DND-41 (cell line): ENCODE results near the gene AKT1S1.
"Not testable (repeated sequence)": the region's sequence is repeated elsewhere in the genome, so short reads cannot be mapped to it uniquely, and the experiment has no call there.

Experiments used
- ATAC-seq: fragments of 200-7000 bp; cut with Tn5 transposase; 3 replicates; pipeline ENCODE4 v1.9.1; 2021; ENCODE audit warnings: low read depth; ENCODE audit not compliant: insufficient read depth
- DNase-seq: peaks from one replicate; pipeline ENCODE4 v3.0.0-alpha.2; 2020
- H2AFZ ChIP-seq: 2 replicates; pipeline ENCODE4 v1.6.0; 2012; ENCODE audit warnings: low read depth, low read length
- H3K27ac ChIP-seq: 2 replicates; pipeline ENCODE4 v1.5.1; 2012; ENCODE audit warnings: low read length, inconsistent platforms
- H3K27me3 ChIP-seq: fragments of 200-600 bp; sonication (generic); 2 replicates; pipeline ENCODE4 v1.6.0; 2012; ENCODE audit warnings: low read length, mild to moderate bottlenecking, inconsistent platforms; ENCODE audit not compliant: insufficient read depth, poor library complexity
- H3K36me3 ChIP-seq: 2 replicates; pipeline ENCODE4 v1.5.1; 2012; ENCODE audit warnings: low read length, inconsistent platforms; ENCODE audit not compliant: insufficient read depth
- H3K4me1 ChIP-seq: 2 replicates; pipeline ENCODE4 v1.5.1; 2012; ENCODE audit warnings: mild to moderate bottlenecking, low read length; ENCODE audit not compliant: insufficient read depth
- H3K4me2 ChIP-seq: 2 replicates; pipeline ENCODE4 v1.6.0; 2012; ENCODE audit warnings: mild to moderate bottlenecking, moderate library complexity, low read length, inconsistent platforms; ENCODE audit not compliant: insufficient read depth
- H3K4me3 ChIP-seq, 2 experiments: fragments of 200-600 bp in 1 of 2; shearing (Covaris generic) in 1 of 2; 2 replicates each; pipeline ENCODE4 v1.5.1; 2012 to 2016; ENCODE audit warnings: inconsistent platforms in 2 of 2, low read length in 2 of 2, mild to moderate bottlenecking in 2 of 2, low read depth in 1 of 2, moderate library complexity in 1 of 2
- H3K79me2 ChIP-seq: 2 replicates; pipeline ENCODE4 v1.6.0; 2012; ENCODE audit warnings: low read length, inconsistent platforms; ENCODE audit not compliant: insufficient read depth
- H3K9ac ChIP-seq: 2 replicates; pipeline ENCODE4 v1.6.0; 2012; ENCODE audit warnings: low read depth, mild to moderate bottlenecking, inconsistent platforms, low read length, moderate library complexity
- H3K9me3 ChIP-seq: 2 replicates; pipeline ENCODE4 v1.5.1; 2012; ENCODE audit warnings: low read length, moderate library complexity, mild to moderate bottlenecking, inconsistent platforms; ENCODE audit not compliant: insufficient read depth, severe bottlenecking
- H4K20me1 ChIP-seq: 2 replicates; pipeline ENCODE4 v1.6.0; 2012; ENCODE audit warnings: low read length; ENCODE audit not compliant: insufficient read depth
- EZH2 ChIP-seq: IDR thresholded peaks from 3 replicates; pipeline ENCODE4 v1.6.1; 2012; ENCODE audit warnings: borderline replicate concordance, low read depth, mild to moderate bottlenecking, moderate library complexity, low read length, inconsistent platforms; ENCODE audit not compliant: severe bottlenecking
- TF ChIP-seq, protein P1 (sequence below): IDR thresholded peaks from 2 replicates; pipeline ENCODE4 v1.5.1; 2012; ENCODE audit warnings: borderline replicate concordance, low read length, moderate library complexity, mild to moderate bottlenecking; ENCODE audit not compliant: poor library complexity, severe bottlenecking; ENCODE audit errors: extremely low read depth

AKT1S1 gene

GRCh38 chr19:49877020-49877878, at the start of gene AKT1S1, which contains the start of gene TBC1D17:
TSS of gene AKT1S1 (minus strand) at chr19:49877355. CDS start at chr19:49873295, 4,060 bp downstream.
TSS of gene TBC1D17 (plus strand) at chr19:49877702. CDS start at chr19:49877724, 22 bp downstream.
- peaks cover 39% of the 10 kb centered on the region for H3K79me2 ChIP-seq

DNA sequence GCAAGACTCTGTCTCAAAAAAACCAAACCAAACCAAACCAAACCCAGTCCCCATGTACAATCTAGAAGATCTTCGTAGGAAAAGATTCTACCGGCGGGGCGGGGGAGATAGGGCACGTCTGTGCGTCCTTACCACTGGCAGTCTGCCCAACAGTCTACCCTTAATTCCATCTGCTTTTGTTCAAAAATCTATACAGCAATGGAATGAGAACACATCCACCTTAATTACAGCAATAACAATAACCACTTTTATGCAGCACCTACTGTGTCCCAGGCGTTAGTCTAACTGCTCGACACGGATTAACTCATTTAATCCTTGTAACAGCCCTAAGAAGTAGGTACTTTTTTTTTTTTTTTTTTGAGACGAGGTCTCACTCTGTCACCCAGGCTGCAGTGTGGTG, 49.4 kb upstream of the AKT1S1 start:
- peak overlapping the region; percentile 94 for H3K9ac ChIP-seq
- H2AFZ ChIP-seq: no peak overlapping the region
- no peak for ATAC-seq
- no peak for TF ChIP-seq EZH2
- TF ChIP-seq, protein P1, sequence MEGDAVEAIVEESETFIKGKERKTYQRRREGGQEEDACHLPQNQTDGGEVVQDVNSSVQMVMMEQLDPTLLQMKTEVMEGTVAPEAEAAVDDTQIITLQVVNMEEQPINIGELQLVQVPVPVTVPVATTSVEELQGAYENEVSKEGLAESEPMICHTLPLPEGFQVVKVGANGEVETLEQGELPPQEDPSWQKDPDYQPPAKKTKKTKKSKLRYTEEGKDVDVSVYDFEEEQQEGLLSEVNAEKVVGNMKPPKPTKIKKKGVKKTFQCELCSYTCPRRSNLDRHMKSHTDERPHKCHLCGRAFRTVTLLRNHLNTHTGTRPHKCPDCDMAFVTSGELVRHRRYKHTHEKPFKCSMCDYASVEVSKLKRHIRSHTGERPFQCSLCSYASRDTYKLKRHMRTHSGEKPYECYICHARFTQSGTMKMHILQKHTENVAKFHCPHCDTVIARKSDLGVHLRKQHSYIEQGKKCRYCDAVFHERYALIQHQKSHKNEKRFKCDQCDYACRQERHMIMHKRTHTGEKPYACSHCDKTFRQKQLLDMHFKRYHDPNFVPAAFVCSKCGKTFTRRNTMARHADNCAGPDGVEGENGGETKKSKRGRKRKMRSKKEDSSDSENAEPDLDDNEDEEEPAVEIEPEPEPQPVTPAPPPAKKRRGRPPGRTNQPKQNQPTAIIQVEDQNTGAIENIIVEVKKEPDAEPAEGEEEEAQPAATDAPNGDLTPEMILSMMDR: no peak
- H3K27me3 ChIP-seq: no peaks in the 10 kb centered on the region
- H3K4me1 ChIP-seq: peaks cover 89% of the 10 kb centered on the region
- H3K9me3 ChIP-seq: no peaks in the 10 kb centered on the region
- DNase-seq: no peak
- H3K27ac ChIP-seq: peak overlapping the region; percentile 46; the same call in 1 of the 2 replicates
- H4K20me1 ChIP-seq: peaks cover 77% of the 10 kb centered on the region
- H3K36me3 ChIP-seq: peaks cover 86% of the 10 kb centered on the region
- peak overlapping the region; percentile 76 for H3K4me2 ChIP-seq
- H3K4me3 ChIP-seq: peak overlapping the region in 1 of 2 experiments; percentile 97; a peak in 2 of 4 replicates
- peaks cover 99% of the 10 kb centered on the region for H3K79me2 ChIP-seq

More at GRCh38 chr19:49877020-49877878, at the start of gene AKT1S1, which contains the start of gene TBC1D17:
- peak within 1 kb of the TSS; percentile 99 for H3K27ac ChIP-seq
- H3K4me1 ChIP-seq: peaks cover 35% of the 10 kb centered on the region
- ATAC-seq: peak; percentile 74
- H4K20me1 ChIP-seq: no peaks in the 10 kb centered on the region; the same call in 1 of the 2 replicates
- peak within 1 kb of the TSS; percentile 78 to 86 for H3K4me3 ChIP-seq
- H3K27me3 ChIP-seq: no peaks in the 10 kb centered on the region
- TF ChIP-seq, protein P1: no peak
- no peak for TF ChIP-seq EZH2
- H3K36me3 ChIP-seq: peaks cover 39% of the 10 kb centered on the region
- H3K9me3 ChIP-seq: no peaks in the 10 kb centered on the region
- peak within 1 kb of the TSS; percentile 97 for H2AFZ ChIP-seq
- DNase-seq: peak; percentile 99
- H3K4me2 ChIP-seq: peak within 1 kb of the TSS; percentile 98
- H3K9ac ChIP-seq: peak within 1 kb of the TSS; percentile 93

GRCh38 chr19:49925486-49925885, 48.3 kb upstream of the AKT1S1 start:
- Histone ChIP-seq H4K20me1 (peaks cover 77% of the 10 kb centered on the region), H3K27ac (peak overlapping the region; percentile 59), H3K4me3 (peak overlapping the region in 1 of 2 experiments; percentile 37; a peak in 1 of 4 replicates), H3K9ac (peak overlapping the region; percentile 58), H3K79me2 (peaks cover 99% of the 10 kb centered on the region), H3K4me1 (peaks cover 78% of the 10 kb centered on the region), H3K27me3 (no peaks in the 10 kb centered on the region), H2AFZ (no peak overlapping the region), H3K4me2 (peak overlapping the region; percentile 61), H3K36me3 (peaks cover 86% of the 10 kb centered on the region), H3K9me3 (no peaks in the 10 kb centered on the region)
- ATAC-seq (no peak), DNase-seq (no peak)
- TF ChIP-seq, protein P1: no peak
- no peak for TF ChIP-seq EZH2

- H2AFZ ChIP-seq, H3K9me3 ChIP-seq, DNase-seq, ATAC-seq, H3K27me3 ChIP-seq: not testable (repeated sequence)
- peaks cover 73% of the 10 kb centered on the region for H3K4me1 ChIP-seq
- peak overlapping the region in 1 of 2 experiments; percentile 47; a peak in 2 of 4 replicates for H3K4me3 ChIP-seq
- peaks cover 81% of the 10 kb centered on the region for H4K20me1 ChIP-seq
- H3K9ac ChIP-seq: peak overlapping the region; percentile 58
- H3K4me2 ChIP-seq: peak overlapping the region; percentile 61
- H3K27ac ChIP-seq: peak overlapping the region; percentile 91
- peaks cover 99% of the 10 kb centered on the region for H3K79me2 ChIP-seq
- H3K36me3 ChIP-seq: peaks cover 87% of the 10 kb centered on the region
These were observed 47.7 kb upstream of the AKT1S1 start for GRCh38 chr19:49924881-49925210.
